GM23338 (cell line): ENCODE data around the gene CCNK. TPM values are rescaled to one million over a fixed set of nuclear protein-coding genes. Genes with fewer than 3 reads are reported as not detected.

Source experiments
- ATAC-seq: fragments of 200-7000 bp; cut with Tn5 transposase; 3 replicates; pipeline ENCODE4 v1.9.1; 2020
- DNase-seq: peaks from one replicate; pipeline ENCODE4 v3.0.0-alpha.2; 2015; ENCODE audit warnings: low spot score
- H2AFZ ChIP-seq: fragments of 200-600 bp; sonication (generic); 2 replicates; pipeline ENCODE4 v1.8.0; 2016; ENCODE audit warnings: antibody characterized with exemption, mild to moderate bottlenecking, moderate library complexity
- H3F3A ChIP-seq: fragments of 200-600 bp; sonication (generic); replicated peaks from 2 replicates; pipeline ENCODE4 v1.8.0; 2017; ENCODE audit warnings: antibody characterized with exemption, mixed run types, low read depth
- H3K27ac ChIP-seq: fragments of 200-600 bp; sonication (generic); 2 replicates; pipeline ENCODE4 v1.6.1; 2016; ENCODE audit warnings: low read depth
- H3K27me3 ChIP-seq: fragments of 200-600 bp; sonication (generic); 2 replicates; pipeline ENCODE4 v1.8.0; 2016; ENCODE audit warnings: mild to moderate bottlenecking, mixed run types, moderate library complexity; ENCODE audit not compliant: insufficient read depth
- H3K36me3 ChIP-seq: fragments of 200-600 bp; sonication (generic); 2 replicates; pipeline ENCODE4 v1.8.0; 2016; ENCODE audit warnings: mild to moderate bottlenecking; ENCODE audit not compliant: insufficient read depth
- H3K4me1 ChIP-seq: fragments of 200-600 bp; sonication (generic); 2 replicates; pipeline ENCODE4 v1.8.0; 2016; ENCODE audit warnings: mild to moderate bottlenecking, moderate library complexity; ENCODE audit not compliant: insufficient read depth
- H3K4me2 ChIP-seq: fragments of 200-600 bp; sonication (generic); 2 replicates; pipeline ENCODE4 v1.7.1; 2017; ENCODE audit warnings: mixed run types
- H3K4me3 ChIP-seq: fragments of 200-600 bp; sonication (generic); 2 replicates; pipeline ENCODE4 v1.6.1; 2016; ENCODE audit warnings: mixed run types
- H3K79me2 ChIP-seq: fragments of 200-600 bp; sonication (generic); replicated peaks from 2 replicates; pipeline ENCODE4 v1.8.0; 2017; ENCODE audit warnings: mild to moderate bottlenecking; ENCODE audit not compliant: insufficient read depth
- H3K9me2 ChIP-seq: fragments of 200-600 bp; sonication (generic); 2 replicates; pipeline ENCODE4 v1.8.0; 2017; ENCODE audit not compliant: insufficient read depth
- H4K20me1 ChIP-seq: fragments of 200-600 bp; sonication (generic); replicated peaks from 2 replicates; pipeline ENCODE4 v1.8.0; 2017; ENCODE audit warnings: mild to moderate bottlenecking; ENCODE audit not compliant: insufficient read depth
- H3K27ac Mint-ChIP-seq: 2 replicates; pipeline ENCODE4 v1.8.0; 2020; ENCODE audit warnings: inconsistent platforms, mild to moderate bottlenecking, moderate library complexity, mixed read lengths
- H3K27me3 Mint-ChIP-seq: 3 replicates; pipeline ENCODE4 v1.8.0; 2022; ENCODE audit warnings: low read depth, mild to moderate bottlenecking, moderate library complexity, mixed read lengths, inconsistent platforms; ENCODE audit not compliant: insufficient read depth, poor library complexity
- H3K36me3 Mint-ChIP-seq: 3 replicates; pipeline ENCODE4 v1.8.0; 2021; ENCODE audit warnings: low read depth, mild to moderate bottlenecking, inconsistent platforms, moderate library complexity, mixed read lengths
- H3K4me1 Mint-ChIP-seq: 3 replicates; pipeline ENCODE4 v1.8.0; 2020; ENCODE audit warnings: mild to moderate bottlenecking, inconsistent platforms, mixed read lengths
- H3K4me3 Mint-ChIP-seq: 3 replicates; pipeline ENCODE4 v1.8.0; 2021; ENCODE audit warnings: moderate library complexity, mild to moderate bottlenecking, inconsistent platforms, mixed read lengths
- H3K9me3 Mint-ChIP-seq: 3 replicates; pipeline ENCODE4 v1.8.0; 2020; ENCODE audit warnings: moderate library complexity, mild to moderate bottlenecking, inconsistent platforms, mixed read lengths
- CREB1 ChIP-seq: fragments of 250-450 bp; sonication (Bioruptor Pico); IDR thresholded peaks from 2 replicates; pipeline ENCODE4 v1.5.0; 2020; ENCODE audit warnings: low read depth, mild to moderate bottlenecking, moderate library complexity
- CTCF ChIP-seq, 2 experiments: fragments of 200-600 bp in 1 of 2; sonication (generic) in 1 of 2; conservative IDR thresholded peaks; 2 replicates each; pipeline versions ENCODE4 v1.5.1 to v1.6.1; 2016 to 2017; ENCODE audit warnings: antibody characterized with exemption in 2 of 2, low read depth in 2 of 2, mild to moderate bottlenecking in 2 of 2, moderate library complexity in 1 of 2
- ETS1 ChIP-seq: IDR thresholded peaks from 2 replicates; pipeline ENCODE4 v1.6.1; 2016; ENCODE audit warnings: antibody characterized with exemption
- EZH2 ChIP-seq: fragments of 200-600 bp; sonication (generic); IDR thresholded peaks from one replicate; pipeline ENCODE4 v1.8.0; 2017; ENCODE audit warnings: antibody characterized with exemption, mild to moderate bottlenecking, low read depth; ENCODE audit not compliant: unreplicated experiment
- EZH2phosphoT487 ChIP-seq: fragments of 200-600 bp; sonication (generic); IDR thresholded peaks from one replicate; pipeline ENCODE4 v1.8.1; 2018; ENCODE audit warnings: antibody characterized with exemption; ENCODE audit not compliant: unreplicated experiment
- JUNB ChIP-seq: IDR thresholded peaks from one replicate; pipeline ENCODE4 v1.6.1; 2016; ENCODE audit warnings: antibody characterized with exemption; ENCODE audit not compliant: unreplicated experiment
- NANOG ChIP-seq: IDR thresholded peaks from 2 replicates; pipeline ENCODE4 v1.6.1; 2016; ENCODE audit warnings: antibody characterized with exemption, borderline replicate concordance
- POLR2AphosphoS5 ChIP-seq: IDR thresholded peaks from 2 replicates; pipeline ENCODE4 v1.6.1; 2016; ENCODE audit warnings: antibody characterized with exemption, low read depth
- REST ChIP-seq: IDR thresholded peaks from one replicate; pipeline ENCODE4 v1.6.1; 2018; ENCODE audit warnings: antibody characterized with exemption; ENCODE audit not compliant: unreplicated experiment
- STAT1 ChIP-seq: IDR thresholded peaks from one replicate; pipeline ENCODE4 v1.6.1; 2016; ENCODE audit warnings: antibody characterized with exemption; ENCODE audit not compliant: unreplicated experiment
- ZNF114 ChIP-seq: fragments of 250-450 bp; sonication (Bioruptor Pico); IDR thresholded peaks from 2 replicates; pipeline ENCODE4 v1.5.0; 2020; ENCODE audit warnings: mild to moderate bottlenecking, moderate library complexity
- ZNF331 ChIP-seq: fragments of 250-450 bp; sonication (Bioruptor Pico); IDR thresholded peaks from 2 replicates; pipeline ENCODE4 v1.5.0; 2020; ENCODE audit warnings: low read depth, mild to moderate bottlenecking, moderate library complexity
- ZNF462 ChIP-seq: fragments of 250-450 bp; sonication (Bioruptor Pico); IDR thresholded peaks from 2 replicates; pipeline ENCODE4 v1.5.0; 2020; ENCODE audit warnings: mild to moderate bottlenecking, moderate library complexity
- polyA plus RNA-seq: library from polyadenylated mRNA; unstranded; fragments of >200 nt; fragmentation: Nextera tagmentation; extraction: Ambion mirVana; gene quantifications from 2 replicates; pipeline ENCODE4 v1.2.1, GENCODE V29; 2016
- total RNA-seq: library from RNA; depleted of rRNA; stranded (reverse); fragments of >200 nt; shearing (Covaris generic); gene quantifications from 2 replicates; pipeline ENCODE4 v1.2.3, GENCODE V29; 2014

CCNK gene
- total and polyA plus RNA-seq, 2 experiments from 2014 or later, result 54.0 to 60.6 TPM

GRCh38 chr14:99552021-99552553, 70.9 kb downstream of the CCNK start:
- no peaks in the 10 kb centered on the region for H3F3A ChIP-seq
- peaks cover 55% of the 10 kb centered on the region for H3K79me2 ChIP-seq
- no peaks in the 10 kb centered on the region for H3K36me3 Mint-ChIP-seq
- ATAC-seq, result no peak
- H3K9me3 Mint-ChIP-seq, result no peaks in the 10 kb centered on the region
- no peak overlapping the region for H3K4me3 Mint-ChIP-seq
- H4K20me1 ChIP-seq, result peaks cover 35% of the 10 kb centered on the region
- no peaks in the 10 kb centered on the region for H3K27me3 ChIP-seq
- DNase-seq, result no peak
- H3K4me3 ChIP-seq, result no peak overlapping the region
- peaks cover 41% of the 10 kb centered on the region for H3K4me1 Mint-ChIP-seq
- TF ChIP-seq CTCF (conservative IDR thresholded peaks at IDR 0.05; ENCODE audit: low read depth in 2 of 2) (no peak), POLR2AphosphoS5 (no peak), CREB1 (CRISPR knock-in tag) (no peak), EZH2 (no peak), STAT1 (no peak), REST (no peak), ZNF114 (CRISPR knock-in tag) (no peak), ZNF331 (CRISPR knock-in tag) (no peak), NANOG (no peak), EZH2phosphoT487 (no peak), ZNF462 (CRISPR knock-in tag) (no peak), JUNB (no peak), ETS1 (no peak)
- peaks cover 11% of the 10 kb centered on the region for H3K4me1 ChIP-seq
- H3K27ac Mint-ChIP-seq, result no peak overlapping the region
- no peak overlapping the region for H2AFZ ChIP-seq
- H3K4me2 ChIP-seq, result no peak overlapping the region
- H3K36me3 ChIP-seq, result no peaks in the 10 kb centered on the region
- no peaks in the 10 kb centered on the region for H3K9me2 ChIP-seq
- peaks cover 7% of the 10 kb centered on the region for H3K27me3 Mint-ChIP-seq
- H3K27ac ChIP-seq, result no peak overlapping the region
